Germinal center (tissue), 1 donor: ENCODE measurements around the gene STK11.

Source experiments
- DNase-seq: peaks from one replicate; pipeline ENCODE4 v3.0.0; 2012; ENCODE audit warnings: mixed read lengths, low spot score

The STK11 gene

DNA sequence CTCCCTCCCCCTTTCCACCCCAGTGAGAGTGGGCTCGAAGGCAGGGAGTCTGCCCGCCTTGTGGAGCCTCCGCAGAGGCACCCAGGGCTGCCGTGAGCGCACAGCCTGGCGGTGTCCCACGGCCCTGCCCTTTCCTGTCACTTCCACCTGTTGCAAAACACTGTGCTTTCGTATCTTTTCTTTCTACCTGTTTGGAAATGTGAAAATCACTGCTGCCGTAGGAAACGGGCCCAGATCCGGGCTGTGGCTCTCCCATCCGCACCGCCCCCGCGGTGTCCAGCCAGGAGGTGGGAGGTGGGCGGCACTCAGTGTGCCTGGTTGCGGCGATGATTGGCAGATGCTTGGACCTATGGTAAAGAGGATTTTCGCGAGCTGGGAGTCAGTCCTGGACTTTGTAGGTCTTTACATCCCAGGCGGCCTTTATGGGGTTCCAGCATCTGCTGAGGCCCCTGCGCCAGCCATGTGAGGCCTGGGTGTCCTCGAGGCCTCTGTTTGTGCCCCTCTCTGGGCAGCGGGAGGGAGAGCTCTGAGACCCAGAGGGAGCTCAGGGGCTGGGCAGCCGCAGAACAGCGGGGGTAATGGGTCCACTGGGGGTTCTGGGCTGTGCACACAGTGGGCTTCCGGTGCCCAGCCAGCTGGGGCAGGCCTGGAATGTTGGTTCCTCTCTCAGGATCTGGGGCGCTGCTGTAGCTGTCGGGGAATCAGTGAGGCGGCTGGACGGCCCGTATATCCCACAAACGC lies 6.1 kb downstream of the STK11 start:
- no peak for DNase-seq

DNA sequence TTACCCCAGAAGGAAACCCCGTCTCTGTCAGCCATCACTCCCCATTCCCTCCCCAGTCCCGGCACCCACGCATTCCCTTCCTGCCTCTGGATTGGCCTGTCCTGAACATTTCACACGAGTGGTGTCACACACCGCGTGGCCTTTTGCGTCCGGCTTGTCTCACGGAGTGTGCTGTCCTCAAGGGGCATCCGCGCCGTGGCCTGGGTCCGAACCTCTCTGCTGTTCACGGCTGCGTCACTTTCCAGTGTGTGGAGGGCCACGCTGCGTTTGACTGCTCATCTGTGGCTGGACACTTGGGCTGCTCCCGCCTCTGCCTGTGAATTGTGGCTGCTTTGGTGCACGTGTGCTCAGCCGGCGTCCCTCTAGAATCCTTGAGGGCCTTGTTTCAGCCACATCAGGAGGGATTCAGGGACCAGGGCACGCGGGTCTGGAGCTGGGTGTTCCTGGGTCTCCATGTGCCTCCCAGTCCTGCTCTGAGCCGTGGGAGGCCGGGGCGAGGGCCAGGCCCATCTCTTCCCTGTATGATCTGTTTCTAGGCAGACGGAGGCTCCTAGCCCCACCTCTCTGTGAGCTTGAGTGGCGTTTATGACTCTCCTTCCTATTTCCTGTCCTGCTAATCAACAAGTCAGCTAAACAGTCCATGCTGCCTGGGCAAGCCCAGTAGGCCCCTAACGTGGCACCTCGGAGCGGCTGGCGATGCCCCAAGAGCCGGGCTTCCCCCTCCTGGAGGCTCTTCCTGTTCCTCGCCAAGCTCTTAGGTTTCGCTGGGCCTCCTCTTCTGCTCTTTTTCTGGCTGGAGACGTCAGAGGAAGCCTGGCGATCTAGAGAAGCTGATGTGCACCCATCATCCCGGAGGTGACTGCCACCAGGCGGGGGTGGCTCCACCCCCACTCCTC lies 8.1 kb downstream of the STK11 start:
- DNase-seq = no peak

- DNase-seq = no peak
These were observed 8.8 kb downstream of the STK11 start for GRCh38 chr19:1214299-1214861.

GRCh38 chr19:1214862-1215731 lies 9.5 kb downstream of the STK11 start:
- no peak for DNase-seq

GRCh38 chr19:1216756-1217155 lies 11.2 kb downstream of the STK11 start:
- DNase-seq = no peak

DNA sequence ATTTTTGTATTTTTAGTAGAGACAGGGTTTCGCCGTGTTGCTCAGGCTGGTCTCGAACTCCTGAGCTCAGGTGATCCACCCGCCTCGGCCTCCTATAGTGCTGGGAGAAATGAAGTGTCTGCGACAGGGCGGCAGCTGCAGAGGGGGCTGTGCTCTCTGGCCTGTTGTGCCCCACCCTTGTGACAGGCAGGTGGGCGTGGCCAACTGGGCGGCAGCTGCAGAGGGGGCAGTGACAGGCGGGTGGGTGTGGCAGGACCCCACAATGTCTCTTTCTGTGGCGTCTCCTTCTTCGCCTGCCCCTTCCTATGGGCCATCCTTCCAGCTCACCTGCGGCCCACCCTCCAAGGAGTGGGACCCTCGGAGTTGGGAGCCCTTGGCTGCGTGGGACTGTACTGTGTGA lies 11.8 kb downstream of the STK11 start:
- DNase-seq = no peak

DNA sequence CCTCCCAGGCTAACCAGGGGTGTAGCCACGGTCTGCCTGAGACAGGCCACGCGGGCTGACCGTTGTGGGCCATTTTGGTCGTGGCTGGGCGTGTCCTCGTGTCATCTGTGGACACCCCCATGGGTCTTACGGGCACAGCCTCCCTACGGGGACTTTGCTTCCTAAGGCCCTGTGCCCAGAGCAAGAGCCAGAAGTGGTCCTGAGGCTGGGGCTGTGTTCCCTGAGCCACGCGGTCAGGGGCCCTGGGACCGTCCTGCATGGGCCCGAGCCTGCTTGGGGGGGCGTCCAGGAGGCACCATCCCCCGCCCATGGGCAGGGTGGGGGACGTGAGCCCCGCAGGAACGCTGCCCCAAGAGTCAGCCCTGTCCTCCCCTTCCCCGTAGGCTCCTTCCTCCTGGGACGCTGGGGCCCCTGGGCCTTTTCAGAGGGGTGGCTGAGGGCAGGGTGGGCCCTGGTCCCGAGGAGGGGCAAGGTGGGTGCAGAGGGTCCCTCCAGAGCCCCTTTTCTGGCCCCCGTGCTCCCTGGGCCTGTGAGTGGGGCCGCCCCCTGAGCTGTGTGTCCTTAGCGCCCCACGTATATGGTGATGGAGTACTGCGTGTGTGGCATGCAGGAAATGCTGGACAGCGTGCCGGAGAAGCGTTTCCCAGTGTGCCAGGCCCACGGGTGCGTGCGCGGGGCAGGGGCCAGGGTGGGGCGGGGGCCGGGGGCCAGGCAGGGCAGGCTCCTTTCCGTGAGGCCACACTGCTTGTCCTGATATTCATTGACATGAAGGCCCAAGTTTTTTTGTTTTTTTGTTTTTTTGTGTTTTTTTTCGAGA lies 13.4 kb downstream of the STK11 start:
- no peak for DNase-seq

GRCh38 chr19:1219786-1220476 lies 14.4 kb downstream of the STK11 start:
- DNase-seq = no peak

DNA sequence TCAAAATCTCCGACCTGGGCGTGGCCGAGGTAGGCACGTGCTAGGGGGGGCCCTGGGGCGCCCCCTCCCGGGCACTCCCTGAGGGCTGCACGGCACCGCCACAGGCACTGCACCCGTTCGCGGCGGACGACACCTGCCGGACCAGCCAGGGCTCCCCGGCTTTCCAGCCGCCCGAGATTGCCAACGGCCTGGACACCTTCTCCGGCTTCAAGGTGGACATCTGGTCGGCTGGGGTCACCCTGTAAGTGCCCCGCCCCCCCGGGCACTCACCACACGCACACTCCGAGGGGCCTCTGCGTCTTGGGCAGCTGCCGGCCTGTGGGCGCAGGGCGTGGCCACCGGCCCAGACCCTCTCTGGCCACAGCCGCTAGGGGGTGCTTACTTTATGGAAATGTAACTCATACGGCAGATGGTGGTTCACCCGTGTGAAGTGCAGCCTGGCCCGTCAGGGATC lies 14.9 kb downstream of the STK11 start:
- no peak for DNase-seq

DNA sequence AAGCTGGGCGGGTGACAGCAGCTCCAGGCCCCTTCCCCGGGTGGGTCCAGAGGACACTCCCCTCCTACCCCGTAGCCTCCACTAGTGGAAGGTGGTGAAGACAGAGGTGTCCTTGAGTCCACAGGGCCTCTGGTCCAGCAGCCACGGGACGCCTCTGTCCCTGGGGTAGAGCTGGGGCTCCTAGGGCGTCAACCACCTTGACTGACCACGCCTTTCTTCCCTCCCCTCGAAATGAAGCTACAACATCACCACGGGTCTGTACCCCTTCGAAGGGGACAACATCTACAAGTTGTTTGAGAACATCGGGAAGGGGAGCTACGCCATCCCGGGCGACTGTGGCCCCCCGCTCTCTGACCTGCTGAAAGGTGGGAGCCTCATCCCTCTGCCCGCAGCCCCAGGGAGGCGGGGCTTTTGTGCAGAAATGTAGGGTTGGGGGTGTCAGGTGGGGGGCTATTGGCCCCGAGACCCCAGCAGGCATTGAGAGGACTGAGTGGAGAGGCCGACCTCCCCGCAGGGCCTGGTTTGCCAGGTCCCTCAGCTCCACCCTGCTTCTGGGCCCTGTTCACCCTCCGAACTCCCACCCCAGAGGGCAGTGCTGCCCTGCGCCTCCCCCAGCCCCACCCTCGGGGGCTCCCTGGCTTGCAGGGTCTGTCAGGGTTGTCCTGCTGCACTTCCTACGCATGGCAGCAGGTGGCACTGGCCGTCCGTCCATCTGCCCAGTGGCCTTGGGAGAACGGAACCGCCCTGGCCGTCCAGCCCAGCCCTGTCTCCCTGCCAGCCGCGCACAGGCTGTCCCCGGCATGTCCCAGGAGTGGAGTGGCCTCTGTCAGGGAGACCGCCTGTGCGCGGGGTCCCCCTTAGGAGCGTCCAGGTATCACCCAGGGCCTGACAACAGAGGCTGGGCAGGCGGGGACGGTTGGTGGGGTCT lies 15.7 kb downstream of the STK11 start:
- DNase-seq = no peak

DNA sequence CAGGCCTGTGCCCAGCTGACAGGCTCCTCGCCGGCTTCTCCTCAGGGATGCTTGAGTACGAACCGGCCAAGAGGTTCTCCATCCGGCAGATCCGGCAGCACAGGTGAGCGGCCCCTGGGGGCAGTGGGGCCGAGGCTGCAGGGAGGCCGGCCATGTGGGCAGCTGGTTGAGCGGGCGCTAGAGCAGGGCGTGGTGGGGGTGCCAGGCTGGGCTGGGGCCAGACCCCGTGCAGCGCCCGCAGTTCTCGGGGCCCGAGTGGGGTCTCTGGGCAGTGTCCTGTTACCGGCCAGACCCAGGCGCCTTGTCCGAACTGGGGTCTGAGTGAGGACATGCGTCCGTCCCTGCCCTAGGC lies 16.3 kb downstream of the STK11 start:
- DNase-seq = no peak

- DNase-seq = no peak
These were observed 16.8 kb downstream of the STK11 start for GRCh38 chr19:1222394-1222793.

DNA sequence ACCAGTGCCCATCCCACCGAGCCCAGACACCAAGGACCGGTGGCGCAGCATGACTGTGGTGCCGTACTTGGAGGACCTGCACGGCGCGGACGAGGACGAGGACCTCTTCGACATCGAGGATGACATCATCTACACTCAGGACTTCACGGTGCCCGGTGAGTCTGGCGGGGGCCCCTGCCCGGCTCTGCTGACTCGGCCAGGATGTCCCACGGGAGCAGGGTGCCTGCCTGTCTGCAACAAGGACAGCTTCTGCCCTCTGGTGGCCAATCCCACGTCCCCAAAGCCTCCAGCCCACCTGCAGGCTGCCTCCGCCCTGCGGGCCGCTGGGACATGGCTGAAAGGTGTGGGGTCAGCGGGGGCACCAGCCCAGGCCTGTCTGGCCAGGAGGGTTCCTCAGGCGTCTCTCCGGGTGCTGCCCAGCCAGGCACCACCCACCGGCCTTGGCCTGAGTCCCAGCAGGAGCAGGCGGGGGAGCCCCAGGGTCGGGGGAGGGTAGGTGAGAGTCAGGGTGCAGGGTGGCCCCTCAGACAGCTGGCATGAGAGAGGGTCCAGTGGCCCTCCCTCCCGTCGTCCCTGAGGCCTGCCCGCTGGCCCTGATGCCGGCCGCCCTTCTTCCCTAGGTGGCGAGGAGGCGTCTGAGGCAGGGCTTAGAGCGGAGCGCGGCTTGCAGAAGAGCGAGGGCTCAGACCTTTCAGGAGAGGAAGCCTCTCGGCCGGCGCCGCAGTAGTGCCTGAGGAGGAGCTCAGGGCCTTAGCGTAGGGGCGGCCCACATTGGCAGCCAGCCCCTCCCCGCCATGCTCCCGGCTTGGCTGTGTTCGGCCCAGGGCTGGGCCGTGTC lies 17.7 kb downstream of the STK11 start:
- DNase-seq = peak; percentile 51

DNA sequence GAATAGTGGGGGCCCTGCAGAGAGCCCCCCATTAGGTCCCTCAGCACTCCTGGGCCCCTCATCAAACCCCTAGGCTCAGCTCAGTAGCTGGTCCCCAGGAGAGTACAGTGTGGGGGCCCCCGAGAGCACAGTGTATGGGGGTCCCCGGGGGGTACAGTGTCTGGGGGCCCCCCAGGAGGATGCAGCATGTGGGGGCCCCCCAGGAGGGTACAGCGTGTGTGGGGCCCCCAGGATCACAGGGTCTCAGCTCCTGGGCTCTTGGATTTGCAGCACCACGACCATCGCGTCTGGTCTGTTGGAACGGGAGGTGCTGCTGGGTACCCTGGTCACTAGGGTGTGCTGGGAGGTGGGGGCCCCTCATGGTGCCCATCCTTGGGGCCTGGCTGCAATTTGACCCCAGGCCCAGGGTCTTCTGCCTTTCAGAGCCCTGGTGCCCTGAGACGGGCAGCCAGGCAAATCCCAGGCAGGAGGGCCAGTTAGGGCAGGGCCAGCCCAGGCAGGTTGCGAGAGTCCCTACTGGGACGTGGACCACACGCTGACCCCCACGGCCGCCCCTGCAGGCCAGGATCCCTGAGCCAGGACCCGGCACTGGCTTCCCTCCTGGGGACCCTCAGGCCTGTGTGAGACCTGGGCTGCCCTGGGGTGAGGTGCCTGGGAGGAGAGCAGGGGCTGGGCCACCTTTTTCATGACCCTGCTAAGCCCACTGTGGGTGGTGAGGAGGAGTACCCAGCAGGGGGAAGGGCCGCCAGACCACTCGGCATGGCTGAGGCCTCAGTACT lies 18.7 kb downstream of the STK11 start:
- no peak for DNase-seq

DNA sequence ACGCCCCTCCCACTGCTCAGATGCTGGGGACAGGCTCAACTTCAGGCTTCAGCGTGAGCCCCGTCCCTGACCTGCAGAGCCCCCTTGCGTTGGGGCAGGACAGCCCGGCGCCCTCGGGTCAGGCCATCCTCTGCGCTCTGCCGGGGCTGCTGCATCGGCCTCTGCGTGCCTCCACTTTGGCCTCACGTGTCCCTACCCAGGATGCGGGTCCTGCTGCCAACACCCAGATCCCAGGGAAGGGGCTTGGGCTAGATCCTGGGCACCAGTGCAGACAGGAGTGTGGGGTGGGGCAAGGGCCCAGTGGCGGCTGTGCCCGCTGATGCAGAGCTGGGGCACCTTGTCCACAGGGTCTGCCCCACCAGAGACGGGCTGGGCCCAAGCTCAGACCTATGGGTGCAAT lies 19.3 kb downstream of the STK11 start:
- DNase-seq = no peak

DNA sequence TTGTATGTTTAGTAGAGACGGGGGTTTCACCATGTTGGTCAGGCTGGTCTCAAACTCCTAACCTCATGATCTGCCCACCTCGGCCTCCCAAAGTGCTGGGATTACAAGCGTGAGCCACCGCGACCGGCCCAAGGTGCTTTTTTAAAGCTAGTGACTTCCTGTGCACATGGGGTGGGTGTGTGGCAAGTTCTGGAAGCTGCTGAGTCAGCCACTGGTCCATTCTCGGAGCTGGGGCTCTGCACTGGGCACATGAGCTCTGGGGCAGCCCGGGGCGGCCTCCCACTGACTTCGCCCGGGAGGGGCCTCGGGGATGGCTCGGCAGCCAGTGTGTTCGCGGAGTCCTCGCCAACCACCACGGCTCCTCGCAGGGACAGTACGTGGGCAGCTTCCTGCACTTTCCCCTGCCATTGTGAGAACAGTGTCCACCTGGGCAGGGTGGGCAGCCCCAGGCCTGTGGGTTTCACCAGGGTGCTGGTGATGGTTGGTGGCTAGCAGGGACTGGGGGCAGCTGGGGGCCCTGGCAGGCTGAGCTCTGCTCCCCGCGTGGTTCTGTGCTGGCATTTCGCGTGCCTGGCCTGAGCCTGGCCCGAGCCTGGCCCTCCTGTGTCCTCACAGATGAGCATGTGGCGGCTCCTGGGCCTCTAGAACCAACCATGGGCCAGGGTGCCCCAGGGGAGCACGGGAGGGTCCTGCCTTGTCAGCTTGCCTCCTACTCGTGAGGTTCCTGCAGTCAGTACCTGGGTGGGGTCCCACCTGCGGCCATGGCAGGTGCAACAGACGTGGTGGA lies 20.1 kb downstream of the STK11 start:
- no peak for DNase-seq

GRCh38 chr19:1226227-1226518 lies 20.6 kb downstream of the STK11 start:
- DNase-seq = no peak
